ENCODE data around the gene YWHAG.
"Not testable (repeated sequence)": the region's sequence is repeated elsewhere in the genome, so short reads cannot be mapped to it uniquely, and the experiment has no call there.

YWHAG gene

GRCh38 chr7:76346778-76347177 is 12.0 kb downstream of the YWHAG start:
- DNase-seq = no peak

- DNase-seq = no peak
These were observed 12.7 kb downstream of the YWHAG start for GRCh38 chr7:76346097-76346496.

- no peak for DNase-seq
These were observed 14.9 kb downstream of the YWHAG start for GRCh38 chr7:76343931-76344321.

GRCh38 chr7:76343294-76343930 is 15.4 kb downstream of the YWHAG start:
- no peak for DNase-seq

GRCh38 chr7:76342222-76342621 is 16.6 kb downstream of the YWHAG start:
- DNase-seq = no peak

GRCh38 chr7:76340617-76341131 is 18.1 kb downstream of the YWHAG start:
- DNase-seq = peak; percentile 82

- no peak for DNase-seq
These were observed 20.3 kb downstream of the YWHAG start for GRCh38 chr7:76338298-76339084.

- no peak for DNase-seq
These were observed 21.6 kb downstream of the YWHAG start for GRCh38 chr7:76337147-76337546.

GRCh38 chr7:76336094-76336493 is 22.7 kb downstream of the YWHAG start:
- DNase-seq = no peak

GRCh38 chr7:76335417-76335816 is 23.4 kb downstream of the YWHAG start:
- not testable (repeated sequence) for DNase-seq

- DNase-seq = no peak
These were observed 24.3 kb downstream of the YWHAG start for GRCh38 chr7:76334320-76334967.

- peak; percentile 32 for DNase-seq
These were observed 25.2 kb downstream of the YWHAG start for GRCh38 chr7:76333511-76334101.

GRCh38 chr7:76332078-76332477 is 26.7 kb downstream of the YWHAG start:
- DNase-seq = no peak

- DNase-seq = peak; percentile 36
These were observed 28.1 kb downstream of the YWHAG start for GRCh38 chr7:76330673-76331072.

GRCh38 chr7:76330261-76330660 is 28.5 kb downstream of the YWHAG start:
- no peak for DNase-seq

GRCh38 chr7:76329479-76329878 is 29.3 kb downstream of the YWHAG start:
- no peak for DNase-seq

- peak; percentile 56 for DNase-seq
These were observed 30.4 kb downstream of the YWHAG start for GRCh38 chr7:76328389-76328788.

GRCh38 chr7:76327610-76328009 is 31.2 kb downstream of the YWHAG start:
- DNase-seq = peak; percentile 89

- no peak for DNase-seq
These were observed 32.1 kb downstream of the YWHAG start for GRCh38 chr7:76326646-76327233.

GRCh38 chr7:76325811-76326210 is 33.0 kb downstream of the YWHAG start:
- DNase-seq = no peak

- DNase-seq = peak; percentile 44
These were observed 33.7 kb downstream of the YWHAG start for GRCh38 chr7:76325092-76325491.

- DNase-seq = peak; percentile 95
These were observed 40.1 kb downstream of the YWHAG start for GRCh38 chr7:76318488-76319353.
